Measurements from ENCODE around the gene TNFRSF14.

TNFRSF14 gene

DNA sequence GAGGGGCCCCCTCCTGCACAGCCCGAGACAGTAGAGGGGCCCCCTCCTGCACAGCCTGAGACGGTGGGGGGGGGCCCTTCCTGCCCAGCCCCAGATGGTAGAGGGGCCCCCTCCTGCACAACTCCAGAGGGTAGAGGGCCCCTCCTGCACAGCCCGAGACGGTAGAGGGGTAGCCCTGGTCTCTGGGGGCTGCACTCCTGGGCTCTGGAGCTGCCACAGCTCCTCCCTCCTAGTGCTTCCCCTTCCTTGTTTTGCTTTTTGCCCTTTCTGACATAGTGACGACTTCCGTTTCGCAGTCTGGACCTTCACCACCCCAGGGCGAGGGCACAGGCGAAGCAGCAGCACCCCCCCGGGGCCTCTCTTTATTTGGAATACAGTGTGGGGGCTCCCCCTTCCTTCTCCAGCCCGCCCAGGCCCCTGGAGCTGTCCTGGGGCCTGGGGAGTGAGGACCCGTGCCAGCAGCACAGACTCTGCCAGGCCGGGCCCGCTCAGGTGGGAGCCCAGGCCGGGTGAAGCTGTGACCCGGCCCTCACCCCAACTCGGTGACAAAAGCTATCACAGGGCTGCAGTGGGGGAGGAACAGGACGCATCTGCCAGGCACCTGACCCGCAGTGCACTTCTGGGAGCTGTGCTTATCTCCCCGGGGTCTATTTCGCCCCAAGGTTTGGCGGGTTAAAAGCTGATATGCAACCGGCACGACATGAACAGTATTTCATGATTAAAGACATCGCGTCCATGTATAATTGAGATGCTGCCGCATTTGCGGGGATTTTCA lies 29.3 kb downstream of the TNFRSF14 start:
- in situ Hi-C loops (cut with HindIII; ENCODE audit: low sequenced_read_pairs): no loop called here

DNA sequence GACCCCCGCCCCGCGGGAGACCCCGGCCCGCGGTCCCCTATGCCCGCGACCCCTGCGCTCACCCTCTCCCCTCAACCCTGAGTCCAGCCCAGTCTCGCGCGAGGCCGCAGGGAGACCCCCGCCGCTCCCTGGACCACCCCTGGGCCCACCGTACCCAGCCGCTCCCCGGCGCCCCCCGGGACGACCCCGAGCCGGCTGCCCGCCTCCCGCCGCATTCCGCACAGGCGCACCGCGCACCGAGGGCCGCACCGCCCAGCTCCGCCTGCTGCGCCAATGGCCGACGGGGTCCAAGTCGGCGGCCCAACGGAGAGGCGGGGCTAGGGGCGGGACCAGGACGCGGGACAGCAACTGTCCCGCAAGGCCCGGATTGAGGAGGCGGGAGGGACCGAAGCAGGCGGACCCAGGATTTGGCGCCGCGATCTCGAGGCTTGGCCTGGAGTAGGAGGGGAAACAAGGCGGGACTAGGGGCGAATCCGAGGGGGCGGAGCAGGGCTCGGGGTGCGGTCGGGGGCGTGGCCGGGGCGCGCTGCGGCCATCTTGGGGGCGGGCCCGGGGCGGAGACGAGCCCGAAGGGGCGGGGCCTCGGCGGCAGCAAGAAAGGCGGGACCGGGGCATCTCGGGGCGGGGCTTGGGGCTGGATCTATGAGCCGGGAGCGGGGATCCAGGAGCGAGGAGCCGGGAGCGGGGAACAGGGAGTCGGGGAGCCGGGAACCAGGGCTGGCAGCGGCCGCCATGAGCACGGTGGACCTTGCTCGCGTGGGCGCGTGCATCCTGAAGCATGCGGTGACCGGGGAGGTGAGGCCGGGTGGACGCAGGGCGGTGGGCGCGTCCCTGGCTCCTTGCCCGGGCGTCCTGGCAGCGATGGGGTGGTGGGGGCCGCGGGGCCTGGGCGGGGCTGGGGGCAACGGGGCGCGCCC lies 30.2 kb downstream of the TNFRSF14 start, which contains the start of gene PRXL2B:
PRXL2B (plus strand) TSS at position 624 of the 917 bp plus-strand sequence; CDS start at position 733, 109 bp downstream.
- in situ Hi-C loops (cut with HindIII; ENCODE audit: low sequenced_read_pairs): no loop called here

DNA sequence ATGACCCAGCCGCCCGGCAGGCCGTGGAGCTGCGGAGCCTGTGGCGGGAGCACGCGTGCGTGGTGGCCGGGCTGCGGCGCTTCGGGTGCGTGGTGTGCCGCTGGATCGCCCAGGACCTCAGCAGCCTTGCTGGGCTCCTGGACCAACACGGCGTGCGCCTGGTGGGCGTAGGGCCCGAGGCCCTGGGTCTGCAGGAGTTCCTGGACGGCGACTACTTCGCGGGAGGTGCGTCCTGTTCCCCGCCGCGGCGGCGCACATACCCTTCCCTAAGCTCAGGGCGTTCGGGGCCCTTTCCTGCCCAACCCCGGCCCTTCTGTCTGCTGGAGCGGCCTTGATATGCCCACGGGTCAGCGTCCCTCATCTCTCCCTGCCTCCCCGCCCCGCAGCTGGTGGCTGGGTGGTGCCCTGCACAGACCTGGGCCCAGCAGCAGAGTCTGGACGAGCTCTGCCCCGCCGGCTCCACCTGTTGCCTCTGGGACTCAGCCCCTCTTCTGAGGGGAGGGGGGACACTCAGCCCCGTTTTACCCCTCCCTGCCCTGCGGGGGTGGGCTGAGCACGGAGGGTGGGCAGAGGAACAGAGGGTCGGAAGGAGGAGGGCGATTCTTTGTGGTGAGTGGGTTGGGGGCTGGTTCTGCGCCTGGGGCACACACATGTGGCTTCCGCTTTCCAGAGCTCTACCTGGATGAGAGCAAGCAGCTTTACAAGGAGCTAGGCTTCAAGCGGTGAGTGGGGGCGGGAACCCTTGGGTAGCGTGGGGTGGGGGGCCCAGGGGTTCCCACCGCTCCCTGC lies 31.1 kb downstream of the TNFRSF14 start:
- in situ Hi-C loops (cut with HindIII; ENCODE audit: low sequenced_read_pairs): no loop called here

DNA sequence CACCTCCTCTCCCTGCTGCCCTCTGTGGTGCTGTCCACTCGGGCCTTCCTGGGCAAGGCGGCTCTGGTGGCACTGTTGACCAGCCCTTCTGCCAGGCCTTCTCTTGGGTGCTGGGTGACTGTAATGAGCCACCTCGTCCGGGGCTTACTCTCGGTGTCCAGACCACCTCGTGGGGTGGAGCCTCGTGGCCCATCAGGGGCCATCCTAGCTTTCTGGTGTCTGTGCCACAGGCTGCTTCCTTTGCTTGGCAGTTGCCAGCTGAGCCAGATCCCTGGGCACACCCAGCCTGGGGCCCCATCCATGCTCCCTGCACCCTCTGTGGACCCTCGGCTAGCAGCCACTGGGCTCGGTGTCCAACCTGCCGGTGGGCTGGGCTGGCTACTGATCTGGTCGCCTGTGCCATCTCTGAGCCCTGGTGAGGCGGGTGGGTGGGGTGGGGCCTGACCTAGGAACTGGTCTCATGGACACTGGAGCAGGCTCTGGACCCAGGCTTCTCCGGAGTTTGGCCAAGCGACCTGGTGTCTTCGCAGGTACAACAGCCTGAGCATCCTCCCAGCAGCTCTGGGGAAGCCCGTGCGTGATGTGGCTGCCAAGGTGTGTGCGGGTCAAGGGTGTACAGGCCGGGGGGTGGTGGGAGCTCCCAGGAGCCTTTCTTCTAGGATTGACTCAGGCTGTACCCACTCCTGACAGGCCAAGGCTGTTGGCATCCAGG lies 31.8 kb downstream of the TNFRSF14 start:
- in situ Hi-C loops (cut with HindIII; ENCODE audit: low sequenced_read_pairs): no loop called here

DNA sequence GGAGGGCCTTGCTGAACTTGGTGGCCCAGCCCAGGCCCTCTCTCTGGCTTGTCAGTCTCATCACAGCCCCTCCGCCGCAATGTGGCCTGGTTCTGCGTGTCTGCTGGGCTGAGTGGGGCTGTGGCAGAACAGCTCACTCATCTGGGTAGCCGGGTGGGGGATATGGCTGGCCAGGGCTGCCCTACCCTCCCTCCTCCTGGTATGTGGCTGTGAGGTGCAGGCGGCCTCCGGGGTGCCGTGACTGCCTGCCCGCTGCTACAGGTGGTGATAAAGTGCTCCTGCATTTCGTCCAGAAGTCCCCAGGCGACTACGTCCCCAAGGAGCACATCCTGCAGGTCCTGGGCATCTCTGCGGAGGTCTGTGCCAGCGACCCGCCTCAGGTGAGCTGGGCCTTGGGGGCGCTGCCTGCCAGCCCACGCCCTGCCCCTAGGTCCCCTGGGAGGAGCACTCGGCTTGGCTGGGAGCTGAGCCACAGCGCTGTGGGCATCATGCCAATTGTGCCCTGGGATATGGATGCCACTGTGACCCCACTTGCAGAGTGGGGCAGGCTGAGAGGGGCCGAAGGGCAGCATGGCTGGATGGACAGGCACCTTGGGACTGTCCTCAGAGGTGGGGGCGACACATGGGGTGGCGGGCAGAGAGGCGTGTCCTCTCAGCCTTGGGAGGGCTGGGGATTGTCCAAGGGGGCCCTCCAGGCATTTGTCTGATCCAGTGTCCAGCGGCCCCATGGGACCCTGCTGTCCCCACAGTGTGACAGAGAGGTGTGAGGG lies 32.7 kb downstream of the TNFRSF14 start:
- in situ Hi-C loops (cut with HindIII; ENCODE audit: low sequenced_read_pairs): no loop called here

DNA sequence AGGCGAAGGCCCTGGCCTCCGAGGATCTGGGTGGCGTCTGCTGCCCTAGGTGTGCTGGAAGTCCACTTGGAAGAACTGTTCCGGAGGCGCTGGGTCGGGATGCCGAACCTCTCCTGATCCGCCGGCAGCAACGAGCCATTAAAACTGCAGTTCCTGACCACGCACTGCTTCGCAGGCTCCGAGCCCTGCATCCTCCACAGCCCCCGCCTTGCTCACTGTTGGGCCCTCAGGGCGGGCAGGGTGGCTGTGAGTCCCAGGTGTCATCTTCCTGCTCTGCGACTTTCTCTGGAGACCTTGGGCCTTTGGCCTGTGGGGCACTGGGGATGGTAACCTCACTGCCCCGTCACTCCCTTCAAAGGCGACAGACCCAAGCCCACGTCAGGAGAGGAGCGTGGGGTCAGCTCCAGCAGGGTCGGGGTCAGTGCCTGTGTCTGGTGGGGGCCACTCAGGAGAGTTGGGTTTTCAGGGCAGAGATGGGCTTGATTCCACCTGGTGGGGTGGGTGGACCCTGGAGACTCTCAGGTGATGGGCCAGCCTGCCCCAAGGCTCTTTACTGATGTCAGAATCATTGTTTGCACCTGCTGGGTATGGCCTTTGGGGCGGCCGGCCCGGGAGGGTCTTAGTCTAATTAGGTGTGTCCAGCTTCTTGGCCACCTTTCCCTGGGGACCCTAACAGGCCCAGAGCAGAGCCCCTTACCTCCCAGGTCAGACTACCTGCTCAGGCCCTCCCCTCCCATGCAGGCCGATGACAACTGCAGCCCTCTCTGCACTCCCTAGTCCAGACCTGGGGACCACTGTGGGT lies 33.5 kb downstream of the TNFRSF14 start:
- in situ Hi-C loops (cut with HindIII; ENCODE audit: low sequenced_read_pairs): no loop called here

DNA sequence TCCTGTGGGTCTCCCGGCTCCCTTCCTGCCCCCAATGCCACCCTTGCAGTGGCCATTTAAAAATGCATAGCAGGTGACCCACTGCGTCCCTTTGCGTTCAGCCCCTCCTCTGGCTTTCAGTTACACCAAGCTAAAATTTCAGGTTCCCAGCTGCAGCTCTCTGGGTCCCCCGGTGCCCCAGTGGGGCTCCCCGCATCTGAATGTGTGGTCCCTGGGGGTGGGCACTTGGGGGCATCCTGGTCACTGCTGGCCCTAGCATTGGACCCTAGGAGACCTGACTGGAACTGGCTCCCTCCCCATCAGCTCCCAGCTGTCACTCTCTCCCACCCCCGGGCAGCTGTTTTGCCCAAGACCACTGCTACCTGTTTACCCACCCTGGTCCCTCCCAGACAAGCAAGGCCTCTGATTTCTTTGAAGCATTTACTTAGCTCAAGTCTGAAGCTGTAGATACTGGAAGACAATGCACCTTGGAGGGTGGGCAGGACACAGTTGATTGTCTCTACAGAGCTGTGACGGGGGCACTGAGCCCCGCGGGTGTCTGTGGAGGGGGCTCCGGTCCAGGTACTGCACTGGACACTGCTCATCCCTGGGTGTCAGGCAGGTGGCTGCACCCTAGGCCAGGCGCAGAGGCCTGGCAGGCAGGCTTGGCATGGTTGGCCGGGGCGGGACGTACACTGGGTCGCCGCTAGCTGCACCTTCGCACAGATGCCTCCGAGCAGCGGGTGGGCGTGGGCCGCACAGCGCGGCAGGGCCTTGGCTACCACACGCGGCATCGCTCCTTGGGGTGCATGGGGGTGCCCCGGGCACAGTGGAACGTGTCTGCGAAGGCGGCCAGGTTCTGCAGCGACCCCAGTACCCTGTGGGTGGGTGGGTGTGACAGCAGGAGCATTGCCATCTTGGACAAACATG lies 34.3 kb downstream of the TNFRSF14 start:
- in situ Hi-C loops (cut with HindIII; ENCODE audit: low sequenced_read_pairs): no loop called here

DNA sequence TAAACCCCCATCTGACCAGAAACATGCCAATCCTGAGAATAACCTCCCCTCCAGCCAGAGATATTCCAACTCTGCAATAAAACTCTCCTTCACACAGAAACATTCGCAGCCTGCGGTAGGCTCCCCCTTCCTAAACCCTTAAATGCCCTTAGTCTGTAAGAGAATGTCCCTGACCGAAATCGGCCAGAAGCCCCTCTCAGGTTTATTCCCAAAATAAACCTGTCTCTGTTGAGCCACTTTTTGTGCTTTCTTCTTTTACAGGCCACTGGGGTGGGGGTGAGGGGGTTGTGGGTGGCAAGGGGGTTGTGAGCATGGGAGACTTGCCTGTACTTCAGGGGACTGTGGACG lies 35.0 kb downstream of the TNFRSF14 start:
- in situ Hi-C loops (cut with HindIII; ENCODE audit: low sequenced_read_pairs): no loop called here

DNA sequence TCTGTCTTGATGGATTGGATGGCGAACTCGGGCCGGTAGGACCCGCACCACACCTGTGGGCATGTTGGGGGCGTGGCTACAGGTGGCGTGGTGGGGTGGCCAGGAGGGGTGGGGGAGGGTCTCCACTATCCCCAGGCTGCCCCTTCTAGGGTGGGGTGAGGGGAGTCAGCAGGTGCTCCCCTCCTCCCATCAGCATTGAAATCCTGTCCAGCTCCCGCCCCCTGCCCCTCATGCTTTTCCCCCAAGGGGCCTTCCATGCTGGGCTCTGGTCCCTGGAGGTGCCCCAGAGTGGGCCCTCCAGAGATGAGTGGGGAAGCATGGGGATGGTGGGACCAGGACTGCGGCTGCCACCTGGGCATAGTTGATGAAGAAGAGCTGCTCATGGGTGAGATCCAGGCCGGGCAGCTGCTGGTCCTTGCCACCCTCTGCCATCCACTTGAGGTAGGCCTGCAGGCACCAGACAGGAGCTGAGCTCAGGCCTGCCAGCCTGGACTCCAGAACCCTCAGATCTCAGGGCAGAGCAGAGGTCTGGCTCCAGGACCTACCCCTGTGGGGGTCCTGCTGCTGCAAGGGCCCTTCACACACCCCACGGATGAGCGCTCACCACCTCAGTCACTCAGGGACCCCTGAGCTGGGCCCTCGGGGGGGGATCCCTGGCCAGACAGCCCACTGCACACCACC lies 35.5 kb downstream of the TNFRSF14 start:
- in situ Hi-C loops (cut with HindIII; ENCODE audit: low sequenced_read_pairs): no loop called here

DNA sequence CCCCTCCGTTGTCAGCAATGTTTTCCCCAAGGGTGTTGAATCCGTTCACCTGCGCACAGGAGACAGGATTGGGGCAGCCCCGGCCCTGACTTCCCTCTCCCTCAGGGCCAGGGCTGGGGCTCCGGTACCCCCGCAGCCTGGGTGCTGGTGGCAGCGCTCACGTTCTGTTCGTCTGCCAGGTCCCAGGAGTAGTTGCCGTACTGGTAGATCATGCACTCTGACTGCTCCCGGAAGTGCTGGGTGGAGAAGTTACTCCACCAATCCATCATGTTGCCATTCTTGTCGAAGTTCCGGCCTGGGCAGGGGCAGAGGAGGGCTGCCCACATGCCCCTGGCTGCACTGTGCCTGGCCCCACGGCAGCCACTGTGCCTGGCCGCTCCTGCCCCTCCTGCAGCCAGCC lies 36.5 kb downstream of the TNFRSF14 start:
- in situ Hi-C loops (cut with HindIII; ENCODE audit: low sequenced_read_pairs): no loop called here

DNA sequence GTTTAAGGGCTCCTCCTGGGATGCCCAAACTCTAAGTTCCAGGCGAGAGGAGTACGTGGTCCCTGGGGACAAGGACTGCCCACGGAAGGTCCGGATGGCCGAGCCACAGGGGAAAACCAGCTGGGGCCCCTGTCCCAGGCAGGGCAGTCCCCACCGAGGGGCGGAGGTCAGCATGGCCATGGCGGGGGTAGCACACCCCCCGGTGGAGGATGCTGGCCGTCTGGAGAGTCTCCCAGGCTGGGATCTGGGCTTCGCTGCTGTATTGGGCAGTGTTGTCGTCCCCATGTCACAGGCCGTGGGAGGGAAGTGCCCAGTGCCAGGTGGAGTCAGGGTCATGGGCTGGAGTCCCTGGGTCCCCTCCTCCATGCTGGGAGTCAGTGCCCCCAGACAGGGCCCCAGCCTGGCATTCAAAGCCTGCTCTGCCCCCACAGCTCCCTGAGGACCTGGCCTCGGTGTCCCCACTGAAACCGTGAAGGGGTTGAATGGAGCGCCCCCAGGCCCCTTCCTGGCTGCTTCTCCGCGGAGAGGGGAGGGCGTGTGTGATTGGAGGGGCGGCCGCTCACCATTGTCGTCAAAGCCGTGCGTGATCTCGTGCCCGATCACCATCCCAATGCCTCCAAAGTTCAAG lies 37.2 kb downstream of the TNFRSF14 start:
- in situ Hi-C loops (cut with HindIII; ENCODE audit: low sequenced_read_pairs): no loop called here

DNA sequence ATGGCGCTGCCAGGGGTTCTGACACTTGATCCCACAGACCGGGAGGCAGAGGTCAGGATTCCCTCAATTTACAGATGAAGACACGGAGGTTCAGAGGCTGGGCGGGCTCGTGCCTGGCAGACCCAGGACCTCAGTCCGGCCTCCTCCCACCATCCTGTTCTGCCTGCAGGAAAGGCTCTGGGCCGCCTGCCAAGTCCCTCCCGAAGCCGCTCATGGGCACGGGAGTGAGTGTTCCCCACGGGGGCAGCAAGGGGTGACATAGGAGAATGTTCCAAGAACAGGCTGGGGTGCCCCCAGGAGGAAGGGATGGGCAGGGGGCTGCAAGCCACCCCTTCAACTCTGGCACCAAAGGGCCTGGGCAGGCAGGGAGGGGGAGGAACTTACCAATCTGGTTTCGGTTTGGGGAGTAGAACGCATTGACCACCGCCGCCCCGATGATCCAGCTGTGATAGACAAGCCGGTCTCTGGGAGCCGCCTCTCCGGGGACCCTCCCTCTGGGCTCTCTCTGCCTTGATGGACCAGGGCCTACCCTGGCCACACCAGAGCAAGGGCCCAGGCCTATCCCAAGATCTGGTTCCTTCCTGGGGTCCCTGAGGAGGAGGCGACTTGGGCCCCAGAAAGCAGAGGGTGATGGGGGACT lies 38.0 kb downstream of the TNFRSF14 start:
- in situ Hi-C loops (cut with HindIII; ENCODE audit: low sequenced_read_pairs): no loop called here

DNA sequence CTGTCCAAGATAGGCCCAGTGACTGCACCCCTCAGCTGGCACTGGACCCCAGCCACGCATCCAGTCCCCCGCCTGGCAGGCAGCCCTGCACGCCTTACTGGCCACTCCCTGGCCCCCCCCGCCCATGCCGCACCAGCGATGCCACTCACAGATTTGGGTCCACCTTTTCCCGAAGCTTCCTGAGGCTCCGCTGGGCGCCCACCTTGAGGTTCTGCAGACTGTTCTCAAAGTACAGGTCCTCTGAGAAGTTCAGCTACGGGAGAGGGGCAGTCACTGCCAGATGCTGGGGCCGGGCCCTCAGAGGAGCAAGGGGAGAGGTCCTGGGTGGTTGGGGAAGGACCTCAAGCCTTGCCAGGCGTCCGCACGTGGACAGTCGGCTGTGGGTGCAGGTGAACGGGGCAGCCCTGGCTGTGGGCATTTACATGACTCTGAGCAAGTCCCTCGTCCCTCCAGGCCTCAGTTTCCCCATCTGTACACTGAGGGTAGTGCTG lies 38.5 kb downstream of the TNFRSF14 start:
- in situ Hi-C loops (cut with HindIII; ENCODE audit: low sequenced_read_pairs): no loop called here

DNA sequence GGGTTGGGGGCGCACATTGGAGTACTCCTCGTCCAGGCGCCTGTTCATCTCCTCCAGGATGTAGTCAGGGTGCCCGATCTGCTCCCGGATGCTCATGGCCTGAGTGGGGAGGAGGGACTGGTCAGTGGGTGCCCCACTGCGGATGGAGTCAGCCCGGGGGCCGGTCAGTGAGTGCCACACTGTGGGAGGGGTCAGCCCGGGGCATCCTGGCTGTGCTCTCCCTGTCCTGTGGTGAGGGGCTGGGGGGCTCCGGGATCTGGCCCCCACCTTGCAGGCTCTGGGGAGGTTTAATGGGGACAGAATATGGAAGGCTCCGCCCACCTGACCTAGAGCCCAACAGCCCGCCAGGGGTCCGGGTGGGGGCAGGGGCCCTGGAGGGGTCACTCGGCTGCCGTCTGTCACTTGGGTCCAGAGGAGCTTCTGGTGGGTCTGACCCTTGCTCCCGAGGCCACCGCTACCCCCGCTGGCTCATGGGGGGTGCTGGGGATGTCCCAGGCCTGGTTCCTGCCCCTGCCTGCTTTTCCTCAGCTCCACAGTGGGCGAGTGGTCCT lies 39.2 kb downstream of the TNFRSF14 start:
- in situ Hi-C loops (cut with HindIII; ENCODE audit: low sequenced_read_pairs): no loop called here

DNA sequence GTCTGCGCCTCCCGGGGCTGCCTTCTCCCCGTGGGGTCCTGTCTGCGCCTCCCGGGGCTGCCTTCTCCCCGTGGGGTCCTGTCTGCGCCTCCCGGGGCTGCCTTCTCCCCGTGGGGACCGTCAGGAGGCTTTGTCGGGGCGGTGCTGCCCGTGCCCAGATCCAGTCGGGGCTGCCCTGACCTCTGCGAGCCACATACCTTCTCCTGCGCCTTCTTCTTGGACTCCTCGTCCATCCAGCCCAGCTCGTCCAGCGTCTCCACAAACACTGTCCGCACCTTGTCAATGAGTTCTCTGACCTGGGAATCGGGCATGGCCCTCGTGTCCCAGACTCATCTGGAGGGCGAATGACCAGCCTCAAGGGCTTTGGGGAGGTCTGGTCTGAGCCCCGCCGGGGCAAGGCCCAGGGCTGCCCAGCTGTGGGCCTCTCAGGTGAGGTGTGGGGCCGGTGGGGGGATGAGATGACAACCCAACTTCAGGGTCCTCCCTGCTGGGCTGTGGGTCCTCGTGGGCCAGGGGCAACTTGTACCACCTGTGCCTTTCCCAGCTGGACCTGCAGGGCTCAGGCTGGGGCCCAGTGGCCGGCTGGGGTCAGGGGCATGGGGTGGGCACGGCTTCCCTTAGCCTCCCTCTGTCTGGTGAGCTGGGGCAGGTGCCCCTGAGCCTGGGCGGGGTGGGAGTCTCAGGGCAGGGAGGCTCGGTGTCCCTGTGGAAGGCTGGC lies 39.8 kb downstream of the TNFRSF14 start:
- in situ Hi-C loops (cut with HindIII; ENCODE audit: low sequenced_read_pairs): no loop called here

Data from endothelial cell of hepatic sinusoid (primary cell).